A204.1 (cell line): ENCODE results near the gene KLHDC4.
"Not testable (repeated sequence)": the region's sequence is repeated elsewhere in the genome, so short reads cannot be mapped to it uniquely, and the experiment has no call there.

Experiments used
- FAIRE-seq: peaks from 2 replicates; lab custom pipeline; 2012; peaks lifted over from hg19 to GRCh38; lab: Jason Lieb, UNC

KLHDC4 gene

GRCh38 chr16:87765776-87766484 is at the start of gene KLHDC4:
TSS of gene KLHDC4 (minus strand) at chr16:87765986. CDS start at chr16:87765890, 96 bp downstream.
- FAIRE-seq = no peak

GRCh38 chr16:87815567-87815966 is 49.8 kb upstream of the KLHDC4 start:
- no peak for FAIRE-seq

- FAIRE-seq = no peak
These were observed 46.4 kb upstream of the KLHDC4 start for GRCh38 chr16:87812200-87812656.

- FAIRE-seq = not testable (repeated sequence)
These were observed 45.7 kb upstream of the KLHDC4 start for GRCh38 chr16:87811454-87811853.

- no peak for FAIRE-seq
These were observed 43.5 kb upstream of the KLHDC4 start for GRCh38 chr16:87809150-87809902.

- no peak for FAIRE-seq
These were observed 42.3 kb upstream of the KLHDC4 start for GRCh38 chr16:87808108-87808507.

- FAIRE-seq = no peak
These were observed 41.1 kb upstream of the KLHDC4 start for GRCh38 chr16:87806641-87807546.

GRCh38 chr16:87806261-87806640 is 40.5 kb upstream of the KLHDC4 start:
- FAIRE-seq = no peak

- FAIRE-seq = no peak
These were observed 37.6 kb upstream of the KLHDC4 start for GRCh38 chr16:87803385-87803784.

GRCh38 chr16:87802670-87803069 is 36.9 kb upstream of the KLHDC4 start:
- FAIRE-seq = no peak

GRCh38 chr16:87801679-87802259 is 36.0 kb upstream of the KLHDC4 start:
- no peak for FAIRE-seq

GRCh38 chr16:87800497-87800896 is 34.7 kb upstream of the KLHDC4 start:
- FAIRE-seq = no peak

- no peak for FAIRE-seq
These were observed 29.6 kb upstream of the KLHDC4 start for GRCh38 chr16:87795336-87795735.

- no peak for FAIRE-seq
These were observed 28.8 kb upstream of the KLHDC4 start for GRCh38 chr16:87794485-87795078.

- no peak for FAIRE-seq
These were observed 26.4 kb upstream of the KLHDC4 start for GRCh38 chr16:87792205-87792565.

- no peak for FAIRE-seq
These were observed 25.8 kb upstream of the KLHDC4 start for GRCh38 chr16:87791295-87792204.

GRCh38 chr16:87790292-87791100 is 24.7 kb upstream of the KLHDC4 start:
- FAIRE-seq = no peak

GRCh38 chr16:87789437-87790291 is 23.9 kb upstream of the KLHDC4 start:
- FAIRE-seq = no peak
